HepG2 (cell line): ENCODE measurements around the gene ALX3.

Experiments used
- ZNF800 ChIP-seq: sonication (generic); formaldehyde crosslinking; IDR thresholded peaks from 2 replicates; pipeline ENCODE4 v1.4.0; 2020; ENCODE audit warnings: missing genetic modification reagents
- TF ChIP-seq, protein P1 (sequence below): sonication (generic); formaldehyde crosslinking; IDR thresholded peaks from 2 replicates; pipeline ENCODE4 v1.4.0; 2020; ENCODE audit warnings: mild to moderate bottlenecking, missing genetic modification reagents

DNA sequence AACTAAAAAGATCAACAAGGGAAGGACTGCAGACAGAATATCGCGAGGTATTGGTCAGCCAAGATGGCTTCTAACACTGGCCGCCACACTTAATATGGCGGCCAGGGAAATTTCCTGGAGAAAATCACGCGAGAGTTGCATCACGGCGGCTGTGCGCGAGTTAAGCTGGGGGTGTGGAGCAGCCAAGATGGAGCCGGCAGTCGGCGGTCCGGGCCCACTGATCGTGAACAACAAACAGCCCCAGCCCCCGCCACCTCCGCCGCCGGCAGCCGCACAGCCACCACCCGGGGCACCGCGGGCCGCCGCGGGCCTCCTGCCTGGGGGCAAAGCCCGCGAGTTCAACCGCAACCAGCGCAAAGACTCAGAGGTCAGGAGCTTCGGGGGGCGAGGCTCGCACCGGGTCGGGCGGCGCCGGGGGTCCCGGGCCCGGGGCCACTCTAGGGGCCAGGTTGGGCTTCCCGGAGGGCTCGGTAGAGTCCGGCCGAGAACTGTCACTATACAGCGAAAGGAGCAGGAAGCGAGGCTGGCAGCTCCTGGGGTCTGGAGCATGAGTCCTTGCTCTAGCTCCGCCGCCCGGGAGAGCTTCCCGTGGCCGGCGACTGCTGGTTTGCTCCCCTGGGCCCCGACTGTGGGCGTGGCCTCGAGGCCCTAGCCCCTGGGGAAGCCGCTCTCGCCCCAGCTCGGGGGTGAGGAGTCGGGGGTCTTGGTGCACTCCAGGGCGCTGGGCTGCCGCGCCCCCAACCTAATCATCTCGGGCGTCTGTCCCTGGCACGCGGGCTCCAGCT lies 35.8 kb downstream of the ALX3 start, which contains the start of gene STRIP1:
- TF ChIP-seq, protein P1, sequence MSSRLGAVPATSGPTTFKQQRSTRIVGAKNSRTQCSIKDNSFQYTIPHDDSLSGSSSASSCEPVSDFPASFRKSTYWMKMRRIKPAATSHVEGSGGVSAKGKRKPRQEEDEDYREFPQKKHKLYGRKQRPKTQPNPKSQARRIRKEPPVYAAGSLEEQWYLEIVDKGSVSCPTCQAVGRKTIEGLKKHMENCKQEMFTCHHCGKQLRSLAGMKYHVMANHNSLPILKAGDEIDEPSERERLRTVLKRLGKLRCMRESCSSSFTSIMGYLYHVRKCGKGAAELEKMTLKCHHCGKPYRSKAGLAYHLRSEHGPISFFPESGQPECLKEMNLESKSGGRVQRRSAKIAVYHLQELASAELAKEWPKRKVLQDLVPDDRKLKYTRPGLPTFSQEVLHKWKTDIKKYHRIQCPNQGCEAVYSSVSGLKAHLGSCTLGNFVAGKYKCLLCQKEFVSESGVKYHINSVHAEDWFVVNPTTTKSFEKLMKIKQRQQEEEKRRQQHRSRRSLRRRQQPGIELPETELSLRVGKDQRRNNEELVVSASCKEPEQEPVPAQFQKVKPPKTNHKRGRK, result no peak
- TF ChIP-seq ZNF800, result no peak; the same call in 1 of the 2 replicates
